Suprapubic skin (tissue), 4 donors: Measurements from ENCODE around the gene CNTN6. TPM values are rescaled to one million over a fixed set of nuclear protein-coding genes. Genes with fewer than 3 reads are reported as not detected.

Source experiments
- DNase-seq, 2 donors: peaks; one replicate each; pipeline ENCODE4 v3.0.0-alpha.2; 2019; ENCODE audit warnings: low spot score in 2 of 2
- H3K27ac ChIP-seq: fragments of 200-600 bp; sonication (generic); one replicate; pipeline ENCODE4 v1.5.1; 2019
- H3K27me3 ChIP-seq: fragments of 200-600 bp; sonication (generic); one replicate; pipeline ENCODE4 v1.5.1; 2019
- H3K36me3 ChIP-seq: fragments of 200-600 bp; sonication (generic); one replicate; pipeline ENCODE4 v1.5.1; 2019
- H3K4me1 ChIP-seq: fragments of 200-600 bp; sonication (generic); one replicate; pipeline ENCODE4 v1.5.1; 2019
- H3K4me3 ChIP-seq: fragments of 200-600 bp; sonication (generic); one replicate; pipeline ENCODE4 v1.5.1; 2019; ENCODE audit warnings: mild to moderate bottlenecking
- H3K9me3 ChIP-seq: fragments of 200-600 bp; sonication (generic); one replicate; pipeline ENCODE4 v1.5.1; 2019
- EP300 ChIP-seq: sonication (generic); formaldehyde crosslinking; IDR thresholded peaks from one replicate; pipeline ENCODE4 v1.6.1; 2017; ENCODE audit warnings: antibody characterized with exemption
- POLR2A ChIP-seq, 2 donors: fragments of 450-650 bp; IDR thresholded peaks; one replicate each; pipeline ENCODE4 v1.6.1; 2017; ENCODE audit warnings: antibody characterized with exemption in 2 of 2, mild to moderate bottlenecking in 2 of 2, moderate library complexity in 2 of 2
- POLR2AphosphoS5 ChIP-seq, 3 donors: sonication (generic); formaldehyde crosslinking; IDR thresholded peaks; one replicate each; pipeline ENCODE4 v1.6.1; 2017; ENCODE audit warnings: antibody characterized with exemption in 3 of 3
- WGBS: methylation state at CpG from one replicate; pipeline ENCODE4 v1.1.5; 2018; 5-methylcytosine and 5-hydroxymethylcytosine counted together
- total RNA-seq, 4 donors: library from RNA; depleted of rRNA; stranded (reverse); fragments of >200 nt; gene quantifications; one replicate each; pipeline ENCODE4 v1.1.0, GENCODE V29; 2016
- TF ChIP-seq, protein P1 (sequence below), 2 donors: fragments of 200-600 bp in 1 of 2; fragments of 450-650 bp in 1 of 2; sonication (generic) in 1 of 2; IDR thresholded peaks; one replicate each; pipeline ENCODE4 v1.5.1; 2016 to 2019; ENCODE audit warnings: antibody characterized with exemption in 2 of 2, mild to moderate bottlenecking in 1 of 2, moderate library complexity in 1 of 2

CNTN6 gene
- total RNA-seq, 4 donors from 2014 or later = not detected

DNA sequence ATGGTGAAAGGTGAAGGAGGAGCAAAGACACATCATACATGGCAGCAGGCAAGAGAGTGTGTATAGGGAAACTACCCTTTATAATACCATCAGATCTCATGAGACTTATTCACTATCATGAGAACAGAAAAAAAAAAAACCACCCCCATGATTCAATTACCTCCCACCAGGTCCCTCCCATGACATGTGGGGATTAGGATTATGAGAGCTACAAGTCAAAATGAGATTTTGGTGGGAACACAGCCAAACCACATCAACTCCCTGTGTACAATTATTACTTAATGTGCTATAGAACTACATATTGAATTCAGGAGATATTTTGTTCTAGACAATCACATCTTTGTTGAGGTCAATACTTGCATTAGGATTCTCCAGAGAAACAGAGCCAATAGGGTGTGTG is 313.4 kb downstream of the CNTN6 start:
- H3K27me3 ChIP-seq = no peaks in the 10 kb centered on the region
- H3K4me3 ChIP-seq = no peak overlapping the region
- no peak for DNase-seq
- no peaks in the 10 kb centered on the region for H3K9me3 ChIP-seq
- TF ChIP-seq POLR2A (IDR thresholded peaks at IDR 0.05) = no peak
- TF ChIP-seq EP300 = no peak
- TF ChIP-seq, protein P1, sequence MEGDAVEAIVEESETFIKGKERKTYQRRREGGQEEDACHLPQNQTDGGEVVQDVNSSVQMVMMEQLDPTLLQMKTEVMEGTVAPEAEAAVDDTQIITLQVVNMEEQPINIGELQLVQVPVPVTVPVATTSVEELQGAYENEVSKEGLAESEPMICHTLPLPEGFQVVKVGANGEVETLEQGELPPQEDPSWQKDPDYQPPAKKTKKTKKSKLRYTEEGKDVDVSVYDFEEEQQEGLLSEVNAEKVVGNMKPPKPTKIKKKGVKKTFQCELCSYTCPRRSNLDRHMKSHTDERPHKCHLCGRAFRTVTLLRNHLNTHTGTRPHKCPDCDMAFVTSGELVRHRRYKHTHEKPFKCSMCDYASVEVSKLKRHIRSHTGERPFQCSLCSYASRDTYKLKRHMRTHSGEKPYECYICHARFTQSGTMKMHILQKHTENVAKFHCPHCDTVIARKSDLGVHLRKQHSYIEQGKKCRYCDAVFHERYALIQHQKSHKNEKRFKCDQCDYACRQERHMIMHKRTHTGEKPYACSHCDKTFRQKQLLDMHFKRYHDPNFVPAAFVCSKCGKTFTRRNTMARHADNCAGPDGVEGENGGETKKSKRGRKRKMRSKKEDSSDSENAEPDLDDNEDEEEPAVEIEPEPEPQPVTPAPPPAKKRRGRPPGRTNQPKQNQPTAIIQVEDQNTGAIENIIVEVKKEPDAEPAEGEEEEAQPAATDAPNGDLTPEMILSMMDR (IDR thresholded peaks at IDR 0.05) = no peak
- no peak for TF ChIP-seq POLR2AphosphoS5 (IDR thresholded peaks at IDR 0.05)
- H3K4me1 ChIP-seq = no peaks in the 10 kb centered on the region
- H3K36me3 ChIP-seq = no peaks in the 10 kb centered on the region
- H3K27ac ChIP-seq = no peak overlapping the region

DNA sequence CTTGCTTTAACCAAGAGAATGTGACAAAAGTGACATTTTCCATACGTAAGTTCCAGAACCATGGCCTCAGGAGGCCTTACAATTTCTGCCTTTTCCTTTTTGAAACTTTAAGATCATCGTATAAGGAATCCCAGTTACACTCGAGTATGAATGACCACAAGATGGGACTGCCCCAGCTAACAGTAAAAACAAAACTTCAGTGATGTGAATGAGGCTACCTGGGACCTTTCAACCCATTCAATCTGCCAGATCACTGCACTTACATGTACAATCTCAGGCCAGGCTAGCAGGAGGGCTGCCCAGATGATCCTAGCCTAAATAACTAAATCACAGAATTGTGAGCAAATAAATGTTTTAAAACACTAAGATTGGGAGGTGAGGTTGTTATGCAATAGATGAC is 328.8 kb downstream of the CNTN6 start:
- 89% methylated on average over 3 of the region's 3 CpGs for WGBS
- TF ChIP-seq POLR2AphosphoS5 (IDR thresholded peaks at IDR 0.05) (no peak), EP300 (no peak), POLR2A (IDR thresholded peaks at IDR 0.05) (no peak)
- TF ChIP-seq, protein P1 (IDR thresholded peaks at IDR 0.05) = no peak
- H3K9me3 ChIP-seq = no peaks in the 10 kb centered on the region

DNA sequence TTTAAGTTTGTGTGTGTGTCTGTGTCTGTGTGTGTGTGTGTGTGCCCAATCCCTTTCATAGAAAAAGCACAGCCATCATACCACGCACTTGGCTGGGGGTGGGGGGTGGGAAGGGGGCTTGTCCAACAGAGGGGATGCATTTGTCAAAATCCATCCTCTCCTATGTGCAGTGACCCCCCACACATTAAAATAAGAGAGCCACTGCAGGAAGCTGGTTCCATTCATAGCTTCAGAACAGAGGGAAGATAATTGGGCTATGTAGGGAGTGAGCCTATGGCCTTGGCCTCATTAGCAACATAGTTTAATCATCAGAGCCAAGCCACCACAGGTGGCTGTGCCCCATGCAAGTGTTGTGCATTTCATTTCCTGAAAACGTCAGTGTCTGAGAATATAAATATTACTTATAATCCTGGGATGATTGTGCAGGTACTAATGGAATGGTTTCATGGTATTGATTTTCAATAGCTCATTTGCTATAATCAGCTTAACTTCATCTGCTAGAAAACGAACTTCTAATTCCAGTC is 330.8 kb downstream of the CNTN6 start:
- H3K27me3 ChIP-seq = no peaks in the 10 kb centered on the region
- no peak overlapping the region for H3K4me3 ChIP-seq
- no peak overlapping the region for H3K27ac ChIP-seq
- H3K4me1 ChIP-seq = no peaks in the 10 kb centered on the region
- no peaks in the 10 kb centered on the region for H3K36me3 ChIP-seq
- TF ChIP-seq POLR2A (IDR thresholded peaks at IDR 0.05) = no peak
- TF ChIP-seq EP300 = no peak
- no peak for TF ChIP-seq POLR2AphosphoS5 (IDR thresholded peaks at IDR 0.05)
- TF ChIP-seq, protein P1 (IDR thresholded peaks at IDR 0.05) = no peak
- H3K9me3 ChIP-seq = no peaks in the 10 kb centered on the region
- 58% methylated on average over 3 of the region's 3 CpGs for WGBS
- no peak for DNase-seq

More for the DNA sequence above, 328.8 kb downstream of the CNTN6 start:
- Histone ChIP-seq H3K27ac (no peak overlapping the region), H3K36me3 (no peaks in the 10 kb centered on the region), H3K27me3 (no peaks in the 10 kb centered on the region), H3K4me1 (no peaks in the 10 kb centered on the region), H3K4me3 (no peak overlapping the region)
- DNase-seq = no peak

DNA sequence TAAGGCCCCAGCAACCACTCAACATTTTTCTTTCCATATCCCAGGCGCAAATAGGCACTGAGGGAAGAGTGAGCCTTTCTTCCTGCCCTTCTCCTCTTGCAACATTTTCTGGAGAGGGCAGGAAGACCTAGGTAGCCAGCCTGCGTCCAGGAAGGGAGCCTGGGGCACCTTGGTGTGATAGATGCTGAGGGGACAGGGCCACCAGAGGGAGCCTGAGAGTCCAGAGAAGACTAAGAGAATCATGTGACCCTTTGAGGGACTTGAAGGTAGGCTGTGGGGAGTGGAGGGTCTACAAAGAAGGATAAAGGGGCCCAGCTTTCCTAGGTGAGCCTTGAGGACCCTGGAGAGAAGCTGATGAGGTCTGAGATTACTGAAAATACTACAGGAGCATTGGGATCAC is 346.6 kb downstream of the CNTN6 start:
- no peak overlapping the region for H3K4me3 ChIP-seq
- no peaks in the 10 kb centered on the region for H3K4me1 ChIP-seq
- 76% methylated on average over 2 of the region's 2 CpGs for WGBS
- TF ChIP-seq, protein P1 (IDR thresholded peaks at IDR 0.05) = peak in 1 of 2 donors; percentile 11
- TF ChIP-seq POLR2AphosphoS5 (IDR thresholded peaks at IDR 0.05) (no peak), POLR2A (IDR thresholded peaks at IDR 0.05) (no peak), EP300 (no peak)
- H3K27me3 ChIP-seq = no peaks in the 10 kb centered on the region
- H3K36me3 ChIP-seq = no peaks in the 10 kb centered on the region
- DNase-seq = no peak
- no peaks in the 10 kb centered on the region for H3K9me3 ChIP-seq
- no peak overlapping the region for H3K27ac ChIP-seq

DNA sequence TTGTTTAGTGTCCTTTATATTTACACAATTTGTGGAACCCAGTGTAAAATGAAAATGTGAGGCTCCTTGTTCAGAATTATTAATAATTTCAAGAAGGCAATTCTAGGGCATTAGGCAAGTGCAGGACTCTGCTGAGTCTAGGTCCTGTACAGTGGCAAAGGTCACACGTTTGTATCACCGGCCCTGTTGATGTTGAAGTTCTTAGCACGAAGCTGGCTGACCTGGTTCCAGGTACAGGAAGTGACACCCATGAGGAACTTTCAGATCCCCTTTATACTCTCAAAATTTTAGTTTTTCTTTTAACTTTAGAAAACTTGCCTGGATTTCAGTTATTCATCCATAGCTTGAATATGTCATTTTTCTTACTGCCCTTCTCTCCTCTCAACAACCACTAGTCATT is 349.4 kb downstream of the CNTN6 start:
- no peaks in the 10 kb centered on the region for H3K9me3 ChIP-seq
- H3K27me3 ChIP-seq = no peaks in the 10 kb centered on the region
- H3K36me3 ChIP-seq = no peaks in the 10 kb centered on the region
- DNase-seq = no peak
- H3K27ac ChIP-seq = no peak overlapping the region
- TF ChIP-seq POLR2A (IDR thresholded peaks at IDR 0.05) (no peak), EP300 (no peak), POLR2AphosphoS5 (IDR thresholded peaks at IDR 0.05) (no peak)
- TF ChIP-seq, protein P1 (IDR thresholded peaks at IDR 0.05) = no peak
- no peak overlapping the region for H3K4me3 ChIP-seq
- 70% methylated on average over 3 of the region's 3 CpGs for WGBS
- H3K4me1 ChIP-seq = no peaks in the 10 kb centered on the region
